ENCODE measurements around the gene DGKE. TPM values are rescaled to one million over a fixed set of nuclear protein-coding genes. Genes with fewer than 3 reads are reported as not detected.

DGKE gene
- total RNA-seq, 2 experiments from 2014 or later, result 22.4 to 27.4 TPM

DNA sequence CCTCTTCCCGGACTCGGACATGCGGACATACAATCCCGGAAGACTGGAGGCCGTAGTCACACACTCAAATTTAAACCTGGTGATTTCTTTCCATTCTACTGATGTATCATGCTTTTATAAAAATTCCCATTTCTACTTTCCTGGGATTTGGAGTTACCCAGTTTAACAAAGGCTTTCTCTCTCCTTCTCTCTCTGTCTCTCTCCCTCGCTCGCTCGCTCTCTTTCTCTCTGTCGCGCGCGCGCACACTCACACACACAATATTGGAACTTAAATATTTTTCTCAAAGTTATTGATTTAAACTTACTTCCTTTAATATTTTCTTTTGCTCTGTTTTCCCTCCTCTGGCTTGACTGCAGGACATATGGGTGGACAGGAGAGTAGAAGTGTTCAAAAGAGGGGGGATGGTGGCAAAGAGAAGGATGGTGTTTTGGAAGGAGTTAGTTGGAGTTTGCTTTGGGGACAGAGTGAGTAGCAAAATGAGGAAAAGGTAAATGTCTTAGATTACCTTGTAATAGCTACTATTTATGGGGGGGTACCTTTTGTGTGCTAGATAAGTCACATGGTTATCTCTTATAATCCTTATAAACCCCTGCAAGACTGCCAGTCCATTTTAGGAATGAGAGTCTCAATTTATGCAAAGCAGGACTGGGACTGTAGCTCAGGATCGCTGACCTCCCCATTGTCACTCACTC lies 80.8 kb downstream of the DGKE start:
- peak overlapping the region; percentile 90 for H3K4me3 Mint-ChIP-seq
- H3K27me3 Mint-ChIP-seq, result no peaks in the 10 kb centered on the region
- ChIA-PET POLR2A (interaction anchor here (0.6 to 1.4 kb wide), 4 partner anchors 10 to 128 kb away, joined by 3 to 6 read pairs (median 4); no protein-coding TSS in a partner anchor), CTCF (interaction anchor here (0.5 to 1.2 kb wide), 3 partner anchors 9 to 95 kb away, joined by 3 to 5 read pairs (median 3); no protein-coding TSS in a partner anchor)
- ATAC-seq (no peak), DNase-seq (peak; percentile 50)
- peaks cover 63% of the 10 kb centered on the region for H3K4me1 Mint-ChIP-seq
- H3K36me3 Mint-ChIP-seq (ENCODE audit: low read depth), result peaks cover 39% of the 10 kb centered on the region
- intact Hi-C loops (cut with DNase I, micrococcal nuclease), result loop anchor here in 1 of 2 experiments (1.0 to 5.0 kb wide), 5 partner anchors 26 to 322 kb away; partner anchors contain the start of genes COIL, DGKE, NOG and SCPEP1
- peak overlapping the region; percentile 95 for H3K27ac Mint-ChIP-seq
- H3K9me3 Mint-ChIP-seq (ENCODE audit: low read depth), result peaks cover 7% of the 10 kb centered on the region

GRCh38 chr17:56917559-56918296 lies 83.8 kb downstream of the DGKE start:
- Mint-ChIP-seq H3K4me3 (no peak overlapping the region), H3K27ac (peak overlapping the region; percentile 95), H3K4me1 (peaks cover 47% of the 10 kb centered on the region), H3K36me3 (ENCODE audit: low read depth) (peaks cover 11% of the 10 kb centered on the region), H3K27me3 (no peaks in the 10 kb centered on the region), H3K9me3 (ENCODE audit: low read depth) (peaks cover 7% of the 10 kb centered on the region)
- CTCF ChIA-PET, result interaction anchor here (1.9 kb wide), 1 partner anchor 98 kb away, joined by 4 read pairs; no protein-coding TSS in a partner anchor
- DNase-seq, result no peak
- intact Hi-C loops (cut with DNase I, micrococcal nuclease), result no loop called here
- POLR2A ChIA-PET, result no interaction called here
- ATAC-seq, result no peak

DNA sequence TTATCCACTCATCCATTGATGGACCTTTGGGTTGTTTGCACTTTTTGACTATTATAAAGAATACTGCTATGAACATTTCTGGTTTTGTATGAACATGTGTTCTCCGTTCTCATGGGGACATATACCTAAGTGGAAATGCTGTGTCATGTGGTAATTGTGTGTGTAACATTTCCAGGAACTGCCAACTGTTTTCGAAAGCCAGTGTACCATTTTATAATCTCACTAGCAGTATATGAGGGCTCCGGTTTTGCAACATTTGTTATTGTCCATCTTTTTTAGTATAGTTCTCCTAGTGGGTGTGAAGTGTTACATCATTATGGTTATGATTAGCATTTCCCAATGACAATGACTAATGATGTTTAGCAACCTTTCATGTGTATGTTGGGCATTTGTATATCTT lies 85.0 kb downstream of the DGKE start:
- ATAC-seq, result no peak
- Mint-ChIP-seq H3K27ac (peak overlapping the region; percentile 53), H3K36me3 (ENCODE audit: low read depth) (peaks cover 8% of the 10 kb centered on the region), H3K9me3 (ENCODE audit: low read depth) (peaks cover 7% of the 10 kb centered on the region), H3K27me3 (no peaks in the 10 kb centered on the region), H3K4me1 (peaks cover 47% of the 10 kb centered on the region), H3K4me3 (no peak overlapping the region)
- CTCF ChIA-PET, result interaction anchor here (0.6 kb wide), 1 partner anchor 10 kb away, joined by 3 read pairs; no protein-coding TSS in a partner anchor
- intact Hi-C loops (cut with DNase I, micrococcal nuclease), result loop anchor here in 1 of 2 experiments (1.0 kb wide), 2 partner anchors 49 to 132 kb away; no protein-coding TSS in a partner anchor
- DNase-seq, result no peak
- POLR2A ChIA-PET, result interaction anchor here (0.7 kb wide), 1 partner anchor 17 kb away, joined by 3 read pairs; no protein-coding TSS in a partner anchor

Other genes with a start within 250 kb of the DGKE start
- 1 to 10 TPM; 2.6 to 3.4 TPM for gene NOG, start 240.5 kb upstream of the DGKE start, total RNA-seq
- 1 to 10 TPM; 4.0 to 5.0 TPM for gene C17orf67, start 231 bp upstream of the DGKE start, total RNA-seq
- gene TRIM25, start 79.9 kb downstream of the DGKE start, total RNA-seq, result 100 to 1,000 TPM; 173 to 241 TPM
- gene COIL, start 126.9 kb downstream of the DGKE start, total RNA-seq, result 10 to 100 TPM; 20.9 to 21.3 TPM
- 10 to 100 TPM in 1 of 2 experiments, 1 to 10 TPM in 1; 9.7 to 14.8 TPM for gene SCPEP1, start 144.0 kb downstream of the DGKE start, total RNA-seq